NCI-H128 (cell line): ENCODE data around the gene CHMP4A.
"Not testable (repeated sequence)": the region's sequence is repeated elsewhere in the genome, so short reads cannot be mapped to it uniquely, and the experiment has no call there.

ENCODE experiments used
- DNase-seq: peaks from one replicate; lab custom pipeline; 2025; ENCODE audit not compliant: unreplicated experiment; lab: John Stamatoyannopoulos, UW

CHMP4A gene

DNA sequence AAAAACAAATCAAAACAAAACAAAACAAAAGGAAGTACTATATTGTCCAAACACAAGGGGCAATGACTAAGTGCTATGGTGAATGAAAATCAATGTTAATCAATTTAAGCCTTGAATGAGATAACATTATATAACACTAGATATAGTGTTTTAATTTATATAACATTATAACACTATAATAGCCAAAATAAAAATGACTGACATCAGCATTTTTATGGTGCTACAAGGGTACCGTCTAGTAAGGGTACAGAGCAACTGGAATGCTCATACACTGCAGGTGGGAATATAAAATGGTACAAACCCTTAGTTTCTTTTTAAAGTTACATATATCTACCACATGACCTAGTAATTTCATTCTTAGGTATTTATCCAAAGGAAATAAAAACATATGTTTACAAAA lies 13.2 kb upstream of the CHMP4A start:
- DNase-seq, result no peak

DNA sequence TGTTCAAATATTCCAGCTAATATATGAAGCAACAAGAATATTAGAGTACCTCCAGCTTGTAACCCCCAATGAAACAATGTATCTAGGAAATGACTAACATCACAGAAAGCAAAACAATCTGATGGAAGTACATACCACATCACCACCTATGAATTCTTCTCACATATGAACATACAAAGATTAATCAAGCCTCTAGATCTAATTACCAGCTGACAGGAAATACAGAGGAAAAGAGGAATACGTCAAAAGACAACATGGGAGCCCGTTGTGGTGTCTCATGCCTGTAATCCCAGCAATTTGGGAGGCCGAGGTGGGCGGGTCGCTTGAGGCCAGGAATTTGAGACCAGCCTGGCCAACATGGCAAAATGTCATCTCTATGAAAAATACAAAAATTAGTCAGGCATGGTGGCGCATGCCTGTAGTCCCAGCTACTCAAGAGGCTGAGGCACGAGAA lies 11.4 kb upstream of the CHMP4A start:
- DNase-seq, result no peak

DNA sequence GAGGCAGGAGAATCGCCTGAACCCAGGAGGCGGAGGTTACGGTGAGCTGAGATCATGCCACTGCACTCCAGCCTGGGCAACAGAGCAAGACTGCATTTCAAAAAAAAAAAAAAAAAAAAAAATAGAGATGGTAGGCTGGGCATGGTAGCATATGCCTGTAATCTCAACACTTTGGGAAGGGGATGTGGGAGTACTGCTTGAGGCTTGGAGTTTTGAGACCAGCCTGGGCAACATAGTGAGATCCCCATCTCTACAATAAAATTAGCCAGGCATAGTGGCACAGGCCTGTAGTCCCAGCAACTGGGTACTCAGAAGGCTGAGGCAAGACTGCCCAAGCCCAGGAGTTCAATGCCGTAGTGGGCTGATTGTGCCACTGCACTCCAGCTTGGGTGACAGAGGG lies 9.7 kb upstream of the CHMP4A start:
- DNase-seq, result not testable (repeated sequence)

- no peak for DNase-seq
Observed at GRCh38 chr14:24219521-24219920, 6.2 kb upstream of the CHMP4A start.

- DNase-seq, result no peak
Observed at GRCh38 chr14:24219080-24219479, 5.8 kb upstream of the CHMP4A start.

DNA sequence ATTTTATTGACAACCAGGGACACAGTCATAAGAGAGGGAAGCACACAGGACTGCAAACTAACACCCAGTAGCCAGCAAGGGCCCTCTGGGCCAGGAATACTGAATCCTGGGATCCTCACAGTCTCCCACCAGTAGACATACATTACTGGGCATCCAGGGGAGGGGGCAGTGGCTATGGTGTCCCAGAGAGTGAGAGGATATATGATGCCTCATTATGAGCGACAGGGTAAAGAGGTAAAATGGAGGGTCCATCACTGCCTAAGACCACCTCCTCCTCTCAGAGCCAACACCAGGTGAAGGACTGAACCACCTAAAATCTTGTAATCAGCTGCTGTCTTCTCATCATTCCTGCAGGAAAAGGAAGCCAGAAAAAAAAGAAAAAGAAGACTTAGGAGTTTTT lies 3.6 kb upstream of the CHMP4A start:
- DNase-seq, result not testable (repeated sequence)

GRCh38 chr14:24216345-24216699 lies 3.0 kb upstream of the CHMP4A start:
- DNase-seq, result no peak

GRCh38 chr14:24215495-24216344 lies 2.4 kb upstream of the CHMP4A start, which contains the start of gene MDP1:
MDP1 (minus strand) TSS chr14:24216066; CDS start chr14:24215955, 111 bp downstream.
- DNase-seq, result peak; percentile 80

- DNase-seq, result no peak
Observed at GRCh38 chr14:24213866-24214662, 776 bp upstream of the CHMP4A start.

- no peak for DNase-seq
Observed at GRCh38 chr14:24211311-24211710, 2.0 kb downstream of the CHMP4A start.

- DNase-seq, result no peak
Observed at GRCh38 chr14:24207625-24208024, 5.7 kb downstream of the CHMP4A start.

DNA sequence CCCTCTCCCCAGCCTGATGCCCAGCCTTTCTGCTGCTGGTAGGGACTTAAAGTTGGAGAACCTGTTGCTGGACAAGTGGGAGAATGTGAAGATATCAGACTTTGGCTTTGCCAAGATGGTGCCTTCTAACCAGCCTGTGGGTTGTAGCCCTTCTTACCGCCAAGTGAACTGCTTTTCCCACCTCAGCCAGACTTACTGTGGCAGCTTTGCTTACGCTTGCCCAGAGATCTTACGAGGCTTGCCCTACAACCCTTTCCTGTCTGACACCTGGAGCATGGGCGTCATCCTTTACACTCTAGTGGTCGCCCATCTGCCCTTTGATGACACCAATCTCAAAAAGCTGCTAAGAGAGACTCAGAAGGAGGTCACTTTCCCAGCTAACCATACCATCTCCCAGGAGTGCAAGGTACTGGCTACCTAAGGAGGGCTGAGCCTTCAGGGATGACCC lies 6.2 kb downstream of the CHMP4A start:
- no peak for DNase-seq

DNA sequence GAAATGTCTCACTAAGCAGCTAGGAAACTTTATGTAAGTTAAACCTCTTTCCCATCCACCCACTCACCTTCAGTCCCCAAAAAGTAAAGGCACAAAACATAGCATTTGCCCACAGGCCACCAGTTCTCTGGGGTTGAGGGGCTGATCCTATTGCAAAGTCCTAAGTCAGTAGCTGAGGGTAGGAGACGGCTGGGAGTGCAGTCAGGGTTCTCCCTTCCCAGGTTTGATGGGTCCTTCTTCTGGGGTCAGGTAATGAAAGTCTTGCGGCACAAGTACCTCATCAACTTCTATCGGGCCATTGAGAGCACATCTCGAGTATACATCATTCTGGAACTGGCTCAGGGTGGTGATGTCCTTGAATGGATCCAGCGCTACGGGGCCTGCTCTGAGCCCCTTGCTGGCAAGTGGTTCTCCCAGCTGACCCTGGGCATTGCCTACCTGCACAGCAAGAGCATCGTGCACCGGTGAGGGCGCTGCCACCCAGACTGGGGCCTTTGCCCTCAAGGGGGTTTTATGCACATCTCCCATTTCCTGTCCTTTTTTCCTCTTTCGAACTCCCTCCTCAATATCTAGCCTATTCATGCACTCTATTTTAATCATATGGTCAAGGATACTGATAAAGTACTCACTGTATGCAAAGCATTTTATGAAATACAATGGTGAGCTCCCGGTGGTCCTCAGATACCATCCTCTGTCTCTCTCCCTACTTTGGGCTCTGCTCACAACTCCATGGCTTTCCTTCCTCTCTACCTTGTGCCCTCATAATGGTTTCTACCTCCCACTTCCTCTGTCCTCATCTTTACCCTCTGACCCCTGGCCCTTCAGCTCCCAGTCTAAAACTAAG lies 6.8 kb downstream of the CHMP4A start:
- no peak for DNase-seq

GRCh38 chr14:24204163-24205146 lies 8.8 kb downstream of the CHMP4A start:
- no peak for DNase-seq

GRCh38 chr14:24203249-24203886 lies 9.9 kb downstream of the CHMP4A start:
- not testable (repeated sequence) for DNase-seq

DNA sequence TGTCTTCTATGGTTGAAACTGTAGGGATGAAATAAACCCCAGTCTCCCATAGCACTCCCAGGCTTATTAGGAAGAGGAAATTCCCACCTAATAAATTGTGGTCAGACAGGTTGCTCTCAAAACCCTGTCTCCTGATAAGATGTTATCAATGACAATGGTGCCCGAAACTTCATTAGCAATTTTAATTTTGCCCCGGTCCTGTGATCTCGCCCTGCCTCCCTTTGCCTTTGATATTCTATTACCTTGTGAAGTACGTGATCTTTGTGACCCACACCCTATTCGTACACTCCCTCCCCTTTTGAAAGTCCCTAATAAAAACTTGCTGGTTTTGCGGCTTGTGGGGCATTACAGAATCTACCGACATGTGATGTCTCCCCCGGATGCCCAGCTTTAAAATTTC lies 10.8 kb downstream of the CHMP4A start:
- not testable (repeated sequence) for DNase-seq

DNA sequence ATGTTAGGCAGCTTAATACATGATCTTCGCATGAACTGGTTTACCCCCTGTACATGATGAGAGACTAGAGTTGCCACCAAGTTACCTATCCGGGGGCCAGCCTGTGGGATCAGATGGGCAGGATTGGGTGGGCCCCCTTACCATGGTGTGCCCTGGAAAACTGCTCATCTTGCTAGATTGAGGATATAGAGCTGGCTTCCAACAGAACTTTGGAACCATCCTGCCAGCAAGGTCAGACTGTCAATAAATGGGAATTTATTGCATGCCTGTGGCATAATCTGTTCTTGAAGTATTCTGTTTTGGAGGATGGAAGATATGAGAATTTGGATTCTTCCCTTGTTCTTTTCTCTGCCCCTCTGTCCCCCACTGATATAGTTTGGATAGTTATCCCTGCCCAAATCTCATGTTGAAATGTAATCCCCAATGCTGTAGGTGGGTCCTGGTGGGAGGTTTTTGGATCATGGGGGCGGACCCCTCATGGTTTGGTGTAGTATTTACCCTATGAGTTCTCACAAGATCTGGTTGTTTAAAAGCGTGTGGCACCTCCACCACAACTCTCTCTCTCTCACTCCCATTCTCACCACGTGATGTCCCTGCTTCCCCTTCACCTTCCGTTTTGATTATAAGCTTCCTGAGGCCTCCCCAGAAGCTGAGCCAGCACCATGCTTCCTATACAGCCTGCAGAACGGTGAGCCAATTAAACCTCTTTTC lies 14.3 kb downstream of the CHMP4A start:
- no peak for DNase-seq

GRCh38 chr14:24197056-24197450 lies 16.2 kb downstream of the CHMP4A start:
- DNase-seq, result no peak
